ENCODE measurements around the gene WIPF3.

DNA sequence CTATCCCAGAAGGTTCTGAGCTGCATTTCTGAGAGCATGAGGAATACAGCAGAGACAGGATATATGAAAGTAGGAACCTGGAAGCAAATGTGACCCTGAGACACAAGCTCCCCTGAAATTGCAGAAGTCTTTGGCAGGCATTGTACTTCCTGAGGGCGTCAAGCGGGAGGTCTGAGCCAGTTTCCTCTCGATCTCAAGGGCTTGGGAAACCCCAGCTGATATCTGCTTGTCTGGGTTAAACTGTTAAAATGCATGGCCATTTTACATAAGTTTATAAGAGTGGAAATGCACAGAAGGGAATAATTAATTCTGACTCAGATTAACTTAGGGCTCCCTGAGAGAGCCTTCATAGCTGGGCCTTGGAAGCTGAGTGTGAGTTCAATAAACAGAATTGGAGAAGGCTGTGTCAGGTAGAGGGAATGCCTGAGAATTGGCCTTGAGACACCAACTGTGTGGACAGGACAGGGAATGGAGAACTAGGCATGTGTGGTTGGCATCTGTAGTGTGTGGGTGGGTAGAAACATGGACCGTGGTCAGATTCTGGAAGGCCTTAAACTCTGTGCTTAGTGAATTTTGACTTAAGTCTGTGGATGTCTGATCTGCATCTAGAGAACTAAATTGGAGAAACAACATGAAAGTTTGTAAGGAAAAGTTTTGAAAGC is 53.3 kb downstream of the WIPF3 start:
- TF ChIP-seq, protein P1, sequence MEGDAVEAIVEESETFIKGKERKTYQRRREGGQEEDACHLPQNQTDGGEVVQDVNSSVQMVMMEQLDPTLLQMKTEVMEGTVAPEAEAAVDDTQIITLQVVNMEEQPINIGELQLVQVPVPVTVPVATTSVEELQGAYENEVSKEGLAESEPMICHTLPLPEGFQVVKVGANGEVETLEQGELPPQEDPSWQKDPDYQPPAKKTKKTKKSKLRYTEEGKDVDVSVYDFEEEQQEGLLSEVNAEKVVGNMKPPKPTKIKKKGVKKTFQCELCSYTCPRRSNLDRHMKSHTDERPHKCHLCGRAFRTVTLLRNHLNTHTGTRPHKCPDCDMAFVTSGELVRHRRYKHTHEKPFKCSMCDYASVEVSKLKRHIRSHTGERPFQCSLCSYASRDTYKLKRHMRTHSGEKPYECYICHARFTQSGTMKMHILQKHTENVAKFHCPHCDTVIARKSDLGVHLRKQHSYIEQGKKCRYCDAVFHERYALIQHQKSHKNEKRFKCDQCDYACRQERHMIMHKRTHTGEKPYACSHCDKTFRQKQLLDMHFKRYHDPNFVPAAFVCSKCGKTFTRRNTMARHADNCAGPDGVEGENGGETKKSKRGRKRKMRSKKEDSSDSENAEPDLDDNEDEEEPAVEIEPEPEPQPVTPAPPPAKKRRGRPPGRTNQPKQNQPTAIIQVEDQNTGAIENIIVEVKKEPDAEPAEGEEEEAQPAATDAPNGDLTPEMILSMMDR (conservative IDR thresholded peaks at IDR 0.05; ENCODE audit: low read depth, low read length): no peak
- TF ChIP-seq RAD21 (IDR thresholded peaks at IDR 0.05; ENCODE audit: low read length) (no peak), BHLHE40 (IDR thresholded peaks at IDR 0.05; ENCODE audit: low read depth, low read length) (no peak), POLR2A (IDR thresholded peaks at IDR 0.05; ENCODE audit: low read depth, low read length) (no peak), RFX5 (IDR thresholded peaks at IDR 0.05; ENCODE audit: low read depth, low read length) (no peak), RCOR1 (IDR thresholded peaks at IDR 0.05; ENCODE audit: insufficient replicate concordance, low read length) (no peak), MAFK (IDR thresholded peaks at IDR 0.05; ENCODE audit: low read depth, low read length) (no peak), CEBPB (IDR thresholded peaks at IDR 0.05; ENCODE audit: low read depth, low read length) (no peak), NFE2L2 (IDR thresholded peaks at IDR 0.05; ENCODE audit: low read depth, low read length) (no peak), MXI1 (IDR thresholded peaks at IDR 0.05; ENCODE audit: borderline replicate concordance, low read depth, low read length) (no peak)
- TF ChIP-seq, protein P2, sequence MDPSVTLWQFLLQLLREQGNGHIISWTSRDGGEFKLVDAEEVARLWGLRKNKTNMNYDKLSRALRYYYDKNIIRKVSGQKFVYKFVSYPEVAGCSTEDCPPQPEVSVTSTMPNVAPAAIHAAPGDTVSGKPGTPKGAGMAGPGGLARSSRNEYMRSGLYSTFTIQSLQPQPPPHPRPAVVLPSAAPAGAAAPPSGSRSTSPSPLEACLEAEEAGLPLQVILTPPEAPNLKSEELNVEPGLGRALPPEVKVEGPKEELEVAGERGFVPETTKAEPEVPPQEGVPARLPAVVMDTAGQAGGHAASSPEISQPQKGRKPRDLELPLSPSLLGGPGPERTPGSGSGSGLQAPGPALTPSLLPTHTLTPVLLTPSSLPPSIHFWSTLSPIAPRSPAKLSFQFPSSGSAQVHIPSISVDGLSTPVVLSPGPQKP (IDR thresholded peaks at IDR 0.05; ENCODE audit: borderline replicate concordance, low read depth, low read length): no peak

All from IMR-90 (cell line).